Prostate gland (tissue), 2 donors: ENCODE results near the gene MED20.
A peak's percentile ranks its signal among the peaks of the same experiment; 100 is the strongest.

Experiments used
- CTCF ChIP-seq, 4 experiments: fragments of 200-600 bp in 2 of 4; fragments of 450-650 bp in 2 of 4; sonication (generic) in 2 of 4; IDR thresholded peaks; 1 replicate in 3 of 4; 2 replicates in 1 of 4; pipeline ENCODE4 v1.5.1; 2016 to 2019; ENCODE audit warnings: antibody characterized with exemption in 4 of 4, mild to moderate bottlenecking in 2 of 4, moderate library complexity in 2 of 4
- POLR2AphosphoS5 ChIP-seq: sonication (generic); formaldehyde crosslinking; IDR thresholded peaks from one replicate; pipeline ENCODE4 v1.6.1; 2017; ENCODE audit warnings: antibody characterized with exemption

- TF ChIP-seq CTCF (IDR thresholded peaks at IDR 0.05) (no peak), POLR2AphosphoS5 (peak; percentile 60)
These were observed 20.5 kb upstream of the MED20 start, which contains the start of gene CCND3 for GRCh38 chr6:41941280-41942066.
